Liver (tissue), 9 donors: ENCODE results near the gene SLC44A3. TPM values are rescaled to one million over a fixed set of nuclear protein-coding genes. Genes with fewer than 3 reads are reported as not detected.

ENCODE experiments used
- DNase-seq: peaks from one replicate; pipeline ENCODE4 v3.0.0-alpha.2; 2017; ENCODE audit warnings: low spot score
- H3K27ac ChIP-seq, 2 donors: one replicate each; pipeline ENCODE4 v1.7.0; 2013; ENCODE audit warnings: inconsistent platforms in 2 of 2, low read length in 2 of 2, control low read depth in 1 of 2, low read depth in 1 of 2, mild to moderate bottlenecking in 1 of 2
- H3K27me3 ChIP-seq, 4 donors: one replicate each; pipeline versions ENCODE4 v1.6.1 to v1.7.0; 2013; ENCODE audit warnings: low read length in 3 of 4, inconsistent platforms in 1 of 4, mild to moderate bottlenecking in 1 of 4, moderate library complexity in 1 of 4; ENCODE audit not compliant: control insufficient read depth in 4 of 4, insufficient read depth in 4 of 4
- H3K36me3 ChIP-seq, 4 donors: one replicate each; pipeline versions ENCODE4 v1.6.1 to v1.7.0; 2013; ENCODE audit warnings: low read length in 3 of 4, mild to moderate bottlenecking in 3 of 4, low read depth in 1 of 4, moderate library complexity in 1 of 4; ENCODE audit not compliant: control insufficient read depth in 4 of 4, insufficient read depth in 3 of 4
- H3K4me1 ChIP-seq, 4 donors: one replicate each; pipeline versions ENCODE4 v1.6.1 to v1.7.0; 2013; ENCODE audit warnings: low read length in 3 of 4, mild to moderate bottlenecking in 3 of 4, moderate library complexity in 1 of 4; ENCODE audit not compliant: control insufficient read depth in 4 of 4, insufficient read depth in 4 of 4
- H3K4me3 ChIP-seq, 3 donors: one replicate each; pipeline versions ENCODE4 v1.6.1 to v1.7.0; 2013; ENCODE audit warnings: low read length in 3 of 3, control low read depth in 1 of 3, low read depth in 1 of 3, mild to moderate bottlenecking in 1 of 3
- H3K9ac ChIP-seq, 2 donors: one replicate each; pipeline ENCODE4 v1.7.0; 2013; ENCODE audit warnings: low read length in 2 of 2, mild to moderate bottlenecking in 2 of 2, moderate library complexity in 2 of 2, control low read depth in 1 of 2, low read depth in 1 of 2
- H3K9me3 ChIP-seq, 4 donors: one replicate each; pipeline versions ENCODE4 v1.6.1 to v1.7.0; 2013; ENCODE audit warnings: low read length in 3 of 4; ENCODE audit not compliant: control insufficient read depth in 4 of 4
- ATF3 ChIP-seq: IDR thresholded peaks from 2 replicates; pipeline ENCODE4 v1.6.1; 2016; ENCODE audit warnings: antibody characterized with exemption
- EGR1 ChIP-seq, 2 donors: IDR thresholded peaks; 2 replicates each; pipeline ENCODE4 v1.6.1; 2016 to 2018; ENCODE audit warnings: antibody characterized with exemption in 2 of 2, low read depth in 2 of 2
- FOXA1 ChIP-seq: IDR thresholded peaks from 2 replicates; pipeline ENCODE4 v1.6.1; 2016; ENCODE audit warnings: antibody characterized with exemption
- FOXA2 ChIP-seq: IDR thresholded peaks from 2 replicates; pipeline ENCODE4 v1.6.1; 2016; ENCODE audit warnings: antibody characterized with exemption
- GABPA ChIP-seq, 2 donors: IDR thresholded peaks in 1 of 2; conservative IDR thresholded peaks in 1 of 2; 2 replicates each; pipeline ENCODE4 v1.6.1; 2016; ENCODE audit warnings: antibody characterized with exemption in 2 of 2, mild to moderate bottlenecking in 1 of 2, moderate library complexity in 1 of 2
- HNF4A ChIP-seq, 2 donors: conservative IDR thresholded peaks; 2 replicates each; pipeline ENCODE4 v1.6.1; 2016; ENCODE audit warnings: antibody characterized with exemption in 2 of 2, mild to moderate bottlenecking in 2 of 2
- HNF4G ChIP-seq: IDR thresholded peaks from 2 replicates; pipeline ENCODE4 v1.6.1; 2016; ENCODE audit warnings: antibody characterized with exemption
- JUND ChIP-seq, 2 donors: IDR thresholded peaks; 2 replicates each; pipeline ENCODE4 v1.6.1; 2016; ENCODE audit warnings: antibody characterized with exemption in 2 of 2
- NR2F2 ChIP-seq: IDR thresholded peaks from 2 replicates; pipeline ENCODE4 v1.6.1; 2016; ENCODE audit warnings: antibody characterized with exemption
- RAD21 ChIP-seq, 2 donors: IDR thresholded peaks; 2 replicates each; pipeline ENCODE4 v1.6.1; 2016; ENCODE audit warnings: antibody characterized with exemption in 2 of 2, mild to moderate bottlenecking in 2 of 2
- REST ChIP-seq: IDR thresholded peaks from 2 replicates; pipeline ENCODE4 v1.6.1; 2016; ENCODE audit warnings: antibody characterized with exemption, mild to moderate bottlenecking
- RXRA ChIP-seq, 2 donors: IDR thresholded peaks; 2 replicates each; pipeline ENCODE4 v1.6.1; 2017 to 2018; ENCODE audit warnings: antibody characterized with exemption in 2 of 2, mild to moderate bottlenecking in 1 of 2
- SP1 ChIP-seq: IDR thresholded peaks from 2 replicates; pipeline ENCODE4 v1.6.1; 2018; ENCODE audit warnings: antibody characterized with exemption, mild to moderate bottlenecking
- TAF1 ChIP-seq: conservative IDR thresholded peaks from 2 replicates; pipeline ENCODE4 v1.6.1; 2016; ENCODE audit warnings: antibody characterized with exemption, mild to moderate bottlenecking
- YY1 ChIP-seq: IDR thresholded peaks from 2 replicates; pipeline ENCODE4 v1.6.1; 2016; ENCODE audit warnings: antibody characterized with exemption, mild to moderate bottlenecking
- WGBS: extraction: QIAGEN DNeasy Blood & Tissue Kit; methylation state at CpG from one replicate; pipeline ENCODE4 v1.1.7; 2013; 5-methylcytosine and 5-hydroxymethylcytosine counted together
- polyA plus RNA-seq, 2 donors: library from polyadenylated mRNA; stranded (reverse) in 1 of 2; unstranded in 1 of 2; fragments of 200-250 nt in 1 of 2; fragments of >200 nt in 1 of 2; fragmentation: Nextera tagmentation in 1 of 2; extraction: Ambion mirVana in 1 of 2; gene quantifications; one replicate each; pipeline versions ENCODE4 v1.2.1 to v1.2.3, GENCODE V29; 2013 to 2015
- total RNA-seq, 2 donors: library from RNA; depleted of rRNA; stranded (reverse); fragments of >200 nt; gene quantifications; one replicate each; pipeline ENCODE4 v1.2.3, GENCODE V29; 2014
- TF ChIP-seq, protein P1 (sequence below): fragments of 150-350 bp; IDR thresholded peaks from 2 replicates; pipeline ENCODE4 v1.5.1; 2017; ENCODE audit warnings: improper control_type of control experiment, low read depth, low read length; ENCODE audit not compliant: missing input control
- TF ChIP-seq, protein P2 (sequence below): IDR thresholded peaks from 2 replicates; pipeline ENCODE4 v1.6.1; 2016; ENCODE audit warnings: antibody characterized with exemption
- TF ChIP-seq, protein P3 (sequence below): IDR thresholded peaks from 2 replicates; pipeline ENCODE4 v1.6.1; 2016; ENCODE audit warnings: antibody characterized with exemption
- donor health status: healthy.
- donor health status: healthy.
- donor health status: healthy.
- donor health status: healthy.
- donor health status: healthy.

SLC44A3 gene
- total and polyA plus RNA-seq, 4 donors, result 2.4 to 2.8 (median 2.7) TPM

DNA sequence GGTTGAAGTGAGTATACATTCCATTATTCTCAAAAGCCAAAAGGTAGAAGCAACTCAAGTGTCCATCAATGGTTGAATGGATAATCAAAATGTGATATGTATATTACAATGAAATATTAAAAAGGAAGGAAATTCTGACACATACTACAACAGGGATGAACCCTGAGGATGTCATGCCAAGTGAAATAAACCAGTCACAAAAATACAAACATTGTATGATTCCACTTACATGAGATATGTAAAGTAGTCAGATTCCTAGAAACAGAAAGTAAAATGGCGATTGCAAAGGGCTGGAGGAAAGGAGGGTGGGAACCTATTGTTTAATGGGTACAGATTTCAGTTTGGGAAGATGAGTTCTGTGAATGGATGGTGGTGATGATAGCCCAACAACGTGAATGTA is 5.8 kb downstream of the SLC44A3 start:
- Histone ChIP-seq H3K27me3 (no peaks in the 10 kb centered on the region), H3K36me3 (peaks cover 0 to 15% (median 0%) of the 10 kb centered on the region in 4 donors), H3K27ac (no peak overlapping the region), H3K9me3 (no peaks in the 10 kb centered on the region), H3K4me1 (peaks cover 0 to 8% (median 3%) of the 10 kb centered on the region in 4 donors), H3K9ac (no peak overlapping the region), H3K4me3 (no peak overlapping the region)
- no peak for DNase-seq
- TF ChIP-seq EGR1 (IDR thresholded peaks at IDR 0.05; ENCODE audit: low read depth in 2 of 2) (no peak), TAF1 (no peak), FOXA1 (no peak), JUND (IDR thresholded peaks at IDR 0.05) (no peak), FOXA2 (no peak), YY1 (no peak), RXRA (IDR thresholded peaks at IDR 0.05) (no peak), REST (no peak), NR2F2 (no peak), GABPA (IDR thresholded peaks at IDR 0.05 in 1 of 2, conservative IDR thresholded peaks at IDR 0.05 in 1 of 2) (no peak), HNF4G (no peak), ATF3 (no peak), SP1 (no peak), HNF4A (conservative IDR thresholded peaks at IDR 0.05) (no peak)
- TF ChIP-seq, protein P1, sequence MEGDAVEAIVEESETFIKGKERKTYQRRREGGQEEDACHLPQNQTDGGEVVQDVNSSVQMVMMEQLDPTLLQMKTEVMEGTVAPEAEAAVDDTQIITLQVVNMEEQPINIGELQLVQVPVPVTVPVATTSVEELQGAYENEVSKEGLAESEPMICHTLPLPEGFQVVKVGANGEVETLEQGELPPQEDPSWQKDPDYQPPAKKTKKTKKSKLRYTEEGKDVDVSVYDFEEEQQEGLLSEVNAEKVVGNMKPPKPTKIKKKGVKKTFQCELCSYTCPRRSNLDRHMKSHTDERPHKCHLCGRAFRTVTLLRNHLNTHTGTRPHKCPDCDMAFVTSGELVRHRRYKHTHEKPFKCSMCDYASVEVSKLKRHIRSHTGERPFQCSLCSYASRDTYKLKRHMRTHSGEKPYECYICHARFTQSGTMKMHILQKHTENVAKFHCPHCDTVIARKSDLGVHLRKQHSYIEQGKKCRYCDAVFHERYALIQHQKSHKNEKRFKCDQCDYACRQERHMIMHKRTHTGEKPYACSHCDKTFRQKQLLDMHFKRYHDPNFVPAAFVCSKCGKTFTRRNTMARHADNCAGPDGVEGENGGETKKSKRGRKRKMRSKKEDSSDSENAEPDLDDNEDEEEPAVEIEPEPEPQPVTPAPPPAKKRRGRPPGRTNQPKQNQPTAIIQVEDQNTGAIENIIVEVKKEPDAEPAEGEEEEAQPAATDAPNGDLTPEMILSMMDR, result no peak
- TF ChIP-seq, protein P2, sequence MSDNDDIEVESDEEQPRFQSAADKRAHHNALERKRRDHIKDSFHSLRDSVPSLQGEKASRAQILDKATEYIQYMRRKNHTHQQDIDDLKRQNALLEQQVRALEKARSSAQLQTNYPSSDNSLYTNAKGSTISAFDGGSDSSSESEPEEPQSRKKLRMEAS, result no peak
- TF ChIP-seq, protein P3, sequence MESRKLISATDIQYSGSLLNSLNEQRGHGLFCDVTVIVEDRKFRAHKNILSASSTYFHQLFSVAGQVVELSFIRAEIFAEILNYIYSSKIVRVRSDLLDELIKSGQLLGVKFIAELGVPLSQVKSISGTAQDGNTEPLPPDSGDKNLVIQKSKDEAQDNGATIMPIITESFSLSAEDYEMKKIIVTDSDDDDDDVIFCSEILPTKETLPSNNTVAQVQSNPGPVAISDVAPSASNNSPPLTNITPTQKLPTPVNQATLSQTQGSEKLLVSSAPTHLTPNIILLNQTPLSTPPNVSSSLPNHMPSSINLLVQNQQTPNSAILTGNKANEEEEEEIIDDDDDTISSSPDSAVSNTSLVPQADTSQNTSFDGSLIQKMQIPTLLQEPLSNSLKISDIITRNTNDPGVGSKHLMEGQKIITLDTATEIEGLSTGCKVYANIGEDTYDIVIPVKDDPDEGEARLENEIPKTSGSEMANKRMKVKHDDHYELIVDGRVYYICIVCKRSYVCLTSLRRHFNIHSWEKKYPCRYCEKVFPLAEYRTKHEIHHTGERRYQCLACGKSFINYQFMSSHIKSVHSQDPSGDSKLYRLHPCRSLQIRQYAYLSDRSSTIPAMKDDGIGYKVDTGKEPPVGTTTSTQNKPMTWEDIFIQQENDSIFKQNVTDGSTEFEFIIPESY, result no peak
- 92% methylated on average over 2 of the region's 2 CpGs for WGBS

- no peak for TF ChIP-seq FOXA1
- TF ChIP-seq HNF4G, result no peak
- TF ChIP-seq, protein P1, result no peak
- no peak for TF ChIP-seq EGR1 (IDR thresholded peaks at IDR 0.05; ENCODE audit: low read depth in 2 of 2)
- TF ChIP-seq, protein P3, result no peak
- no peak for TF ChIP-seq RAD21 (IDR thresholded peaks at IDR 0.05)
- no peak for TF ChIP-seq YY1
- no peak for TF ChIP-seq HNF4A (conservative IDR thresholded peaks at IDR 0.05)
- no peak for TF ChIP-seq GABPA (IDR thresholded peaks at IDR 0.05 in 1 of 2, conservative IDR thresholded peaks at IDR 0.05 in 1 of 2)
- TF ChIP-seq, protein P2, result no peak
- TF ChIP-seq ATF3, result no peak
- no peak for TF ChIP-seq JUND (IDR thresholded peaks at IDR 0.05)
- no peaks in the 10 kb centered on the region for H3K9me3 ChIP-seq
- H3K9ac ChIP-seq, result no peak overlapping the region
- H3K27me3 ChIP-seq, result no peaks in the 10 kb centered on the region
- peaks cover 0 to 16% (median 0%) of the 10 kb centered on the region in 4 donors for H3K36me3 ChIP-seq
- H3K4me1 ChIP-seq, result no peaks in the 10 kb centered on the region
- WGBS, result 96% methylated on average over 4 of the region's 4 CpGs
- no peak overlapping the region for H3K27ac ChIP-seq
- DNase-seq, result no peak
- no peak overlapping the region for H3K4me3 ChIP-seq
Observed at GRCh38 chr1:94827434-94827833, 7.3 kb downstream of the SLC44A3 start.
